Hematopoietic multipotent progenitor cell (in vitro differentiated cells): ENCODE measurements around the gene YARS1. TPM values are rescaled to one million over a fixed set of nuclear protein-coding genes. Genes with fewer than 3 reads are reported as not detected.

ENCODE experiments used
- DNase-seq, 3 donors: peaks; one replicate each; pipeline ENCODE4 v3.0.0-alpha.2; 2011 to 2015; ENCODE audit warnings: low read depth in 2 of 3, low spot score in 2 of 3
- total RNA-seq: library from RNA; depleted of rRNA; stranded (reverse); fragments of >200 nt; gene quantifications from one replicate; pipeline ENCODE4 v1.2.3, GENCODE V29; 2012

Gene YARS1
- 53.3 TPM for total RNA-seq

DNA sequence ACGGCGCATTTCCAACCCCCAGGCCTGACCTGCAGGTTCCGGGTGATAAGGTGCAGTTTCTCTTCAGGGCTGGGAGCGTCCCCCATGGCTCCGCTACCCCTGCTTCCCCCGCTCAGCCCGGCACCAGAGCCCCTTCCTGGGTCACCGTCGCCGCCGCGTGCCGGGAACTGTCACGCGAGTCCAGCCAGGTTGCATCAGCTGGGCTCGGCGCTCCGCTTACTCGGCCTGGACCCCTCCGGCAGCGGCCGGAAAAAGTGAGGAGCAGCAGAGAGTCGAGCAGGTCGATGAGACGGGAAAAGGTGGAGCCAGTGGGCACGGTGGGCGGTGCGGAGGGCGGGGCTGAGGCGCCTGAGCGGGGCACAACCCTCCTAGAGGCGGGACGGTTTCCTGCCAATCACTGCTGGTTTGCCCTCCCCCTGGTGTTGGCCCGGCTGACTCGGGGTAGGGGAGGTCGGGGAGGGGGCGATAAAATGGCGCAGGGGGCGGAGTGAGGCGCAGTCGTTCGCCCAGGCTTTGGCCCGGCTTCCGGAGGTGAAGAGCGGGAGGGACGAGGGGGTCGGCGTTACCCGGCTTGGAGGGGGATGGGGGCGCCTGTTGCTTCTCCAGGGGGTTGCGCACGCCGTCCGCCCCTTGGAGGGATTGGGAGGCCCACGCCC is at the start of gene YARS1, which contains the start of gene S100PBP:
Gene YARS1, minus strand, starts transcription at position 200 of the 656 bp plus-strand sequence. Its CDS starts 114 bp downstream, at position 86.
Gene S100PBP, plus strand, starts transcription at position 495 of the 656 bp plus-strand sequence. CDS start 8,447 bp downstream, outside the sequence.
- peak; percentile 94 to 99 (median 99) for DNase-seq

GRCh38 chr1:32865639-32866405 is 48.7 kb upstream of the YARS1 start:
- no peak for DNase-seq

DNA sequence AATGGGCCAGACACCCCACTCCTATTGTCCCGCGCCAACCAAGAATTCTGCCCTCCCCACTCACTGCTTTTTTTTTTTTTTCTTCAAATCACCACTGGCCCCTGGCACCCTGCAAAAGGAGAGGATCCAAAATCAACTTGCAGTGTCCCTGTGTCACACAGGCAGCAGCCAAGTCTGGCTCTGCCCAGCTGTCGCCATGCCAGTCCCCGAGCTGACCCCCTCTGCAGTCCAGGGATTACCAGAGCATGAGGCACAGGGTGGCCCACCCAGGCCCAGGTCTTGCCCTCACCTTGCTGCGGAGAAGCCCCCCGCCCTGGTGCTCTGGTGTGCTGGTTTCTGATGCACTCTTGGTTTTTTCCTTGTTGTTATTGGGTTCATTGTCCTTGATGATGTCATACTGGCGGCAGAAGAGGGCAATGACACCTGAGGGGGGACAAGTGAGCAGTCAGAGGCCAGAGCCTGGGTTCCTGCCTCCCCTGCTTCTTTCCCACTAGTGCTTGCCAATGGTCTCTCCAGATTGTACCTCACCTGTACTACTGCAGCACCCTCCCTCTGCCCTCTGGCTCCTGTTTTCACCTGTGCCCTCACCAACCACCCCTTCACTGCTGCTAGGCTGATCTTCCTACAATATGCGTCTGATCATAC is 47.3 kb upstream of the YARS1 start:
- no peak for DNase-seq

GRCh38 chr1:32863881-32864245 is 46.7 kb upstream of the YARS1 start:
- no peak for DNase-seq

DNA sequence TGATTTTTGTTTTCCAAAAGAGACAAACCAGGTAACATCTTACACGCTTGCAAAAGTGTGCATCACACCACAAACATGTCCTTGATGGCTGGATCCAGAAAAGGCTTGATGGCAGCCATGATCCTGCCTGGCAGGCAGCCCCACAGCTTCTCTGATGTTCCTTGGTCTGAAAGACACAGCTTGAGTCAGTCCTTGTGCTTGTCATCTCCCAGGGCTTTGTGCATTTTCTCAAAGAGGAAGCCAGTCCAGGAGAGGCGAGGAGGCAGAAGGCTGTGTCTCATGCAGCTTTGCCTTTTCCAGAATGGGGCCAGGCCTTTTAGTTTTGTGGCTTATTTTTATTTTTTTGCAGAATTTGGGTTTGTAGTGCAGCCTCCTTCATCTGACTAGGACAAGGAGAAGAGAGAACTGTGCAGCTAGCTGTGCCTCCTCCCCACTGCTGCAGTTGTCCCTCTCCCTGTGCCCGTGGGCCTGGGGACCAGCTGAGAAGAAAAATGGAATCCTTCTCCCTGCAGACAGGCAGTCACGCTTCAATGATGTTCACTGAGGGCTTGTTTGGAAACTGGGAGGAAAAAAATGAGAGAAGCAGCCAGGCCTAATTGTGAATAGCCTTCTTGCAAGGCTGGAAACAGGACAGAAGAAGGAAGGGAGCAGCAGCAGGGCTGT is 46.2 kb upstream of the YARS1 start:
- DNase-seq = no peak

DNA sequence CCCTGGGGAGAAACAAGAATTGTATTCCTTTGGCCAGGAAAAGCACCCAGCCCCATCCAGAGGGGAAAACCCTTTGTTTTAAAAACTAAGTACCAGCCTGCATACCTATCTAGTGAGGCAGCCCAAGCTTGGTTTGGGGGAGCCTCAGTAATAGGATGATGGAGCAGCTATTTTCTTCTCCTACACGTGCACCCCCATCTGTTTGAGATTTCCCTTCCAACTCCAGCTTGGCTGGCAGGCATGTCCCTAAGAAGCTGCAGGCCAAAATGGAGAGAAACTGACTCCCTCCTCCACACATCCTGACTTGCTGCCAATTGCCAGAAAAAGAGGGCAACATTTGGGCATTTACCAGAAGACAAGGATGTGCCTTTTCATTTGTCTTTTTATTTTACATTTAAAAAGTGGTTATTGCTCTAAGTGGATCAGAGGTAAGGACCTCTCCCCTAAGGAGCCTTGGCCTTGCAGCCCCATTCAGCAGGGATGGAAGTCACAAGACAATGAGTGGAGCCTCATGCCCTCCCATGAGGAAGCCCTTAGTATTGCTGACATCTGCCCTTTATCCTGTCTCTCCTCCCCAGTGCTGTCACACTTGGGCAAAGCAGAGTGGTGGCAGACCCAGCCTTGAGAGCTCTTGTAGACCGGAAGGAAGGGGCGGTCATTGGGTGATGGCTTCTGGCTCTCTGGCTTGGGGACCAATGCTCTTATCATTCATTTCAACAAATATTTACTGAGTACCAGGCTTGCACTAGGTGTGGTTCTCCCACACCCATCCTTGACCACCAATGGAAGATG is 44.9 kb upstream of the YARS1 start:
- no peak for DNase-seq

DNA sequence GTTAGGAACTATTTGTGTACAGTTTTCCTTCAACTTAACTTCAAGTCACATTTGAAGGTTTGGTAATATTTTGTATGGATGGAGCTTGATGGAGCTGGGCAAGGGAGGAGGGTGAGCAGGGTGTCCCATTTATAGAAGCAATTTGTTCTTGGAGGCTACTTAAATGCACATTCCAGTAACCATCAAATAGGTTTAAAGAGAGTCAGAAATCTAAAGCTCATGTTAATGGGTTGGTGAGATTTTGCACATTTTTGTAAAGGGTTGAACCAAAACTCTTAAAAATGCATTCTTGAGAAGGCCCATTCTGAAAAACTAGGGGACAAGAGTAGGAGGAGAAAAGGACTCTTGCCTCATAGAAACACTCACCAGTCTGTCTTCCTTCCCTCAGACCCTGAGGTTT is 43.4 kb upstream of the YARS1 start:
- no peak for DNase-seq

DNA sequence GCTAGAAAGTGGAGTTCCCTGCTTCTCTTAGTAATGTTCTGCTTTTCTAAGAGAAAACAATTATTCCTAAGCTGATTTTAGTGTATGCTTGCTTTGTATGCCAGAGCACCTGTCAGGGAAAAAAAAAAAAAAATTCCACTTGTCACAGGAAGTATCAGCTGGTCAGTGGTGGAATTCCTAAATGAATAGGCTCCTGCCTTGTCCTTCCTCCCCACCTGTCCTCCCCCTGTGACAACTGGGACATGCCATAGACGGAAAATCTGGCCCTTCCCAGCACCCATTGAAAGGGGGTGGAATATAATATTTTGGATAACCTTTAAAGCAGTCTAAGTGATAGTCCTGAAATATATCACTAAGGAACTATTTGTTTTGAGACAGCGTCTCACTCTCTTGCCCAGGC is 42.8 kb upstream of the YARS1 start:
- no peak for DNase-seq

DNA sequence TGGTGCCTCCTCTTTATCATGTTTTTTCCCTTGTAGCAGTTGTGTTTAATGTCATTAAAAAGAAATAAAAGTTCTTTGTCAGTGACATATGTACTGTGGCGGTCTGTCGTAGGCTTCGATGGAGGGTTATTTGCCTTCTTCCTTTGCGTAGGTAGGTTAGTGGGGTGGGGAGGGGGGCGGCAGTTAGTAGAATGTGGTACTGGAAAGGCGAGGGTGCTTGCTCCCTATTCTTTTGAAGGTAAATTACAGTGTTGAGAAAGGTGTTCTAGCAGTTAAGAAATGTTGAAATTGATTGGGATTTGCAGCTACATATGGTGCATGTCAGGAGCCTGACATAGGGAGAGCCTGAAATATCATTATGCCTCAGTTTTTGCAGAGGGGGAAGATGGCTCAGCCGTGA is 41.6 kb upstream of the YARS1 start:
- no peak for DNase-seq

GRCh38 chr1:32858136-32858535 is 41.0 kb upstream of the YARS1 start:
- no peak for DNase-seq

- no peak for DNase-seq
Observed at GRCh38 chr1:32855861-32856617, 38.9 kb upstream of the YARS1 start.

- DNase-seq = no peak
Observed at GRCh38 chr1:32848354-32849063, 31.4 kb upstream of the YARS1 start.

- DNase-seq = no peak
Observed at GRCh38 chr1:32831878-32832277, 14.7 kb upstream of the YARS1 start.

DNA sequence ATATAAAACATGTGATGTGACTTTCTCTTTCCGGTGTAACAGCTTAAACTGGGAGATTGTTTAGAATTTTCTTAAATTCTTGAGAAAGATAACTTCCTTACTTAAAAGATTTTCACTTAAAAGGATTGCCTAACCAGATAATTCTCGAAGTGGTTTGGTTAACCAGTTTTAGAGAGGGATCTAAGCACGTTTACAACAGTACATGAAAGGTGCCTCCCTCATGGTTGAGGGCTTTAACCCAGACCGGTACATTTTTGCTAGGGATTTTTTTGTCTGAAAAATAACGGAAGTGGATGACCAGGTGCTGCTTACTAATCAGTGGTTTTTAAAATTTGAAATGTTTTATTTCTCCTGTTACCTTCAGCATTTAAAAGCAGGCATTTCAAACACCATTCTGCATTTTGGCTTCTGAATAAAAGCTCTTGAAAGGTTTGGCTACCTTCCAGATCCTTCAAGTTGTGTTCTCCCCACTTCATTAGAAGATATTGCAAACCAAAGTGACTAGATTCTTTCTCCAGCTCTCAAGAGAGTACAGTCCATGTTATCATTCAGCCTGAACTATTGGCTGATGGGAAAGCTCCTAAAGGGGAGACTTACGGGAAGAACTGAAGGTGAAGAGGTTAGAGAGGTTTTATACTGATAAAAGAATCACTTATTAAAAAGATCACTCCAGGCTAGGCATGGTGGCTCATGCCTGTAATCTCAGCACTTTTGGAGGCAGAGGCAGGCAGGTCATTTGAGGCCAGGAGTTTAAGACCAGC is 13.1 kb upstream of the YARS1 start:
- DNase-seq = no peak

- DNase-seq = peak in 2 of 3 donors; percentile 33 to 61
Observed at GRCh38 chr1:32828341-32828740, 11.2 kb upstream of the YARS1 start.

- no peak for DNase-seq
Observed at GRCh38 chr1:32825181-32825580, 8.0 kb upstream of the YARS1 start.

GRCh38 chr1:32818804-32819541 is 1.8 kb upstream of the YARS1 start:
- peak in 2 of 3 donors; percentile 24 to 66 for DNase-seq
